ENCODE data around the gene SP140. TPM values are rescaled to one million over a fixed set of nuclear protein-coding genes. Genes with fewer than 3 reads are reported as not detected.
"Not testable (repeated sequence)": the region's sequence is repeated elsewhere in the genome, so short reads cannot be mapped to it uniquely, and the experiment has no call there.

Gene SP140
- polyA plus RNA-seq, 1 donor, result 2.2 TPM

GRCh38 chr2:230282936-230283335 lies 57.4 kb downstream of the SP140 start:
- no peak for DNase-seq
- WGBS (ENCODE audit: insufficient coverage, low lambda C conversion rate), result no CpG with 5 or more reads among the region's 2 CpGs
- H3K4me1 ChIP-seq (ENCODE audit: control insufficient read depth, insufficient read depth, low read length), result no peaks in the 10 kb centered on the region

GRCh38 chr2:230286048-230286447 lies 60.5 kb downstream of the SP140 start:
- no peaks in the 10 kb centered on the region for H3K36me3 ChIP-seq (ENCODE audit: control insufficient read depth, insufficient read depth, low read length)
- no CpG with 5 or more reads among the region's 3 CpGs for WGBS (ENCODE audit: insufficient coverage, low lambda C conversion rate)
- DNase-seq, result no peak
- no peak overlapping the region for H3K27ac ChIP-seq (ENCODE audit: low read length)
- H3K9me3 ChIP-seq (ENCODE audit: control insufficient read depth, low read depth, low read length), result no peaks in the 10 kb centered on the region
- H3K4me1 ChIP-seq (ENCODE audit: control insufficient read depth, insufficient read depth, low read length), result no peaks in the 10 kb centered on the region
- H3K4me3 ChIP-seq (ENCODE audit: low read length), result no peak overlapping the region
- H3K27me3 ChIP-seq (ENCODE audit: control insufficient read depth, insufficient read depth, low read length), result no peaks in the 10 kb centered on the region

More at GRCh38 chr2:230282936-230283335, 57.4 kb downstream of the SP140 start:
- Histone ChIP-seq H3K27me3 (ENCODE audit: control insufficient read depth, insufficient read depth, low read length) (no peaks in the 10 kb centered on the region), H3K9me3 (ENCODE audit: control insufficient read depth, low read depth, low read length) (no peaks in the 10 kb centered on the region), H3K36me3 (ENCODE audit: control insufficient read depth, insufficient read depth, low read length) (no peaks in the 10 kb centered on the region), H3K27ac (ENCODE audit: low read length) (no peak overlapping the region), H3K4me3 (ENCODE audit: low read length) (no peak overlapping the region)

DNA sequence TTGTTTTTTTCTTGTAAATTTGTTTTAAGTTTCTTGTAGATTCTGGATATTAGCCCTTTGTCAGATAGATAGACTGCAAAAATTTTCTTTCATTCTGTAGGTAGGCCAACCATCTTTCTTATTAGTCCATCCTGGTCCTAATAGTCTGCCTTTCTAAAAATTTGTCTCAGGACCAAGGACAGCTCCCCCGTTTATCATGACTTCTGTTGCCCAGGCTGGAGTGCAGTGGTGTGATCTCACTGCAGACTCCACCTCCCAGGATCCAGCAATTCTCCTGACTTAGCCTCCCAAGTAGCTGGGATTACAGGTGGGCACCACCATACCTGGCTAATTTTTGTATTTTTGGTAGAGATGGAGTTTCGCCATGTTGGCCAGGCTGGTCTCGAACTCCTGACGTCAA lies 63.8 kb downstream of the SP140 start:
- not testable (repeated sequence) for H3K27ac ChIP-seq (ENCODE audit: low read length); DNase-seq; H3K4me1 ChIP-seq (ENCODE audit: control insufficient read depth, insufficient read depth, low read length); H3K4me3 ChIP-seq (ENCODE audit: low read length); H3K9me3 ChIP-seq (ENCODE audit: control insufficient read depth, low read depth, low read length); H3K36me3 ChIP-seq (ENCODE audit: control insufficient read depth, insufficient read depth, low read length); H3K27me3 ChIP-seq (ENCODE audit: control insufficient read depth, insufficient read depth, low read length)
- no CpG with 5 or more reads among the region's 4 CpGs for WGBS (ENCODE audit: insufficient coverage, low lambda C conversion rate)

- Histone ChIP-seq H3K4me3 (ENCODE audit: low read length) (no peak overlapping the region), H3K27me3 (ENCODE audit: control insufficient read depth, insufficient read depth, low read length) (no peaks in the 10 kb centered on the region), H3K4me1 (ENCODE audit: control insufficient read depth, insufficient read depth, low read length) (no peaks in the 10 kb centered on the region), H3K36me3 (ENCODE audit: control insufficient read depth, insufficient read depth, low read length) (no peaks in the 10 kb centered on the region), H3K27ac (ENCODE audit: low read length) (no peak overlapping the region), H3K9me3 (ENCODE audit: control insufficient read depth, low read depth, low read length) (no peaks in the 10 kb centered on the region)
- no peak for DNase-seq
- WGBS (ENCODE audit: insufficient coverage, low lambda C conversion rate), result no CpG with 5 or more reads among the region's 6 CpGs
Observed at GRCh38 chr2:230295192-230295591, 69.7 kb downstream of the SP140 start.

DNA sequence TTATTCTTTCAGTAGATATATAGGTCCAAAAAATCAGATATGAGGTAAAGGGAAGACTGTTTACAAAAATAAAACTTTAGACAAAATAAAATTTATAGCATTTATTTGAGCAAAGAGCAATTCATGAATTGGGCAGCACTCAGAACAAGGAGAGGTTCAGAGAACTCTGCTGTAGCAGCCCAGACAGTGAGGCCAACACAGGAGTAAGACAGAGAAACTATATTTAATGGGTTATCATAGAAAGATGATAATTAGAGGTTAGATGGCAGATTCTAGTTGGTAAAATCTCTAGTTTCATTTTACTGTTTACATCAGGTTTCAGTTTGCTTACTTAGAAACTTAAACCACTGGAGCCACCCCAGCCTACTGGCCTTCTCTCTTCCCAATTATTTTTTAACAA lies 71.4 kb downstream of the SP140 start:
- no peak for DNase-seq
- Histone ChIP-seq H3K4me1 (ENCODE audit: control insufficient read depth, insufficient read depth, low read length) (no peaks in the 10 kb centered on the region), H3K4me3 (ENCODE audit: low read length) (no peak overlapping the region), H3K27ac (ENCODE audit: low read length) (no peak overlapping the region), H3K27me3 (ENCODE audit: control insufficient read depth, insufficient read depth, low read length) (no peaks in the 10 kb centered on the region), H3K36me3 (ENCODE audit: control insufficient read depth, insufficient read depth, low read length) (no peaks in the 10 kb centered on the region), H3K9me3 (ENCODE audit: control insufficient read depth, low read depth, low read length) (no peaks in the 10 kb centered on the region)

GRCh38 chr2:230299618-230300017 lies 74.1 kb downstream of the SP140 start:
- H3K27ac ChIP-seq (ENCODE audit: low read length), result no peak overlapping the region
- no peak overlapping the region for H3K4me3 ChIP-seq (ENCODE audit: low read length)
- H3K27me3 ChIP-seq (ENCODE audit: control insufficient read depth, insufficient read depth, low read length), result no peaks in the 10 kb centered on the region
- no peaks in the 10 kb centered on the region for H3K9me3 ChIP-seq (ENCODE audit: control insufficient read depth, low read depth, low read length)
- no peaks in the 10 kb centered on the region for H3K36me3 ChIP-seq (ENCODE audit: control insufficient read depth, insufficient read depth, low read length)
- H3K4me1 ChIP-seq (ENCODE audit: control insufficient read depth, insufficient read depth, low read length), result no peaks in the 10 kb centered on the region
- DNase-seq, result no peak
- no CpG with 5 or more reads among the region's 2 CpGs for WGBS (ENCODE audit: insufficient coverage, low lambda C conversion rate)

- Histone ChIP-seq H3K4me3 (ENCODE audit: low read length) (no peak overlapping the region), H3K4me1 (ENCODE audit: control insufficient read depth, insufficient read depth, low read length) (no peaks in the 10 kb centered on the region), H3K27ac (ENCODE audit: low read length) (no peak overlapping the region), H3K27me3 (ENCODE audit: control insufficient read depth, insufficient read depth, low read length) (no peaks in the 10 kb centered on the region), H3K9me3 (ENCODE audit: control insufficient read depth, low read depth, low read length) (peaks cover 15% of the 10 kb centered on the region), H3K36me3 (ENCODE audit: control insufficient read depth, insufficient read depth, low read length) (no peaks in the 10 kb centered on the region)
- no peak for DNase-seq
- WGBS (ENCODE audit: insufficient coverage, low lambda C conversion rate), result no CpG with 5 or more reads among the region's 23 CpGs
Observed at GRCh38 chr2:230305416-230306275, 80.1 kb downstream of the SP140 start.

- no peaks in the 10 kb centered on the region for H3K4me1 ChIP-seq (ENCODE audit: control insufficient read depth, insufficient read depth, low read length)
- no peaks in the 10 kb centered on the region for H3K27me3 ChIP-seq (ENCODE audit: control insufficient read depth, insufficient read depth, low read length)
- no CpG with 5 or more reads among the region's 2 CpGs for WGBS (ENCODE audit: insufficient coverage, low lambda C conversion rate)
- H3K4me3 ChIP-seq (ENCODE audit: low read length), result no peak overlapping the region
- H3K36me3 ChIP-seq (ENCODE audit: control insufficient read depth, insufficient read depth, low read length), result no peaks in the 10 kb centered on the region
- H3K27ac ChIP-seq (ENCODE audit: low read length), result no peak overlapping the region
- no peak for DNase-seq
- peaks cover 15% of the 10 kb centered on the region for H3K9me3 ChIP-seq (ENCODE audit: control insufficient read depth, low read depth, low read length)
Observed at GRCh38 chr2:230306474-230306873, 80.9 kb downstream of the SP140 start.

- no peak overlapping the region for H3K4me3 ChIP-seq (ENCODE audit: low read length)
- no peaks in the 10 kb centered on the region for H3K4me1 ChIP-seq (ENCODE audit: control insufficient read depth, insufficient read depth, low read length)
- DNase-seq, result no peak
- H3K36me3 ChIP-seq (ENCODE audit: control insufficient read depth, insufficient read depth, low read length), result no peaks in the 10 kb centered on the region
- WGBS (ENCODE audit: insufficient coverage, low lambda C conversion rate), result no CpG with 5 or more reads among the region's 2 CpGs
- H3K9me3 ChIP-seq (ENCODE audit: control insufficient read depth, low read depth, low read length), result peaks cover 15% of the 10 kb centered on the region
- H3K27me3 ChIP-seq (ENCODE audit: control insufficient read depth, insufficient read depth, low read length), result no peaks in the 10 kb centered on the region
- no peak overlapping the region for H3K27ac ChIP-seq (ENCODE audit: low read length)
Observed at GRCh38 chr2:230307485-230307884, 81.9 kb downstream of the SP140 start.

DNA sequence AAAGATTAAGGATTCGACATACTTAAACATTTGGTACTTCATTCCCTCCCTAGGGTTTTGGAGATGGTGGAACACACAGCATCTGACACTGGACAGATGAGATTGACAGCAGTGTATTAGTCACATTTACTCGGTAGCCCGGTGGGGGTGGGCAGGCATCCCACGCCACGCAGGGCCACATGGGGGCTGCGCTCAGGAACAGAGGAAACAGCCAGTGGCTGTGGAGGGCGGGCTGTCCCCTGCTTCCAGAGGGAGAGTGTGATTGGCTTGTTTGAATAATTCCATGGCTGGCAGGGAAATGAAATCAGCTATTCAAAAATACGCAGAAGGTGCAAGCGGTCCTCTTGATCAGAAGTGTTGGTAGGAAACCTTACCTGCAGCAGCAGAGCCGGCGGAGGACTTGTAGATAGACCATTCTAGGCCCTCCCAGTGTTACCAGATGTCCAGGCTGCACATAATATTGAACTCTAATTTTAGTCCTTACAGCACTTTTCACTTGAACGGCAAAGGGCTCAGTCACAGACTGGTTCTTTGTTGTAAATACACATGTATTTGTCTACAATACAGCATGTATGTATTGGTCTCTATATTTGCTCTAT lies 83.0 kb downstream of the SP140 start:
- H3K4me1 ChIP-seq (ENCODE audit: control insufficient read depth, insufficient read depth, low read length), result no peaks in the 10 kb centered on the region
- DNase-seq, result no peak
- H3K27ac ChIP-seq (ENCODE audit: low read length), result no peak overlapping the region
- no peak overlapping the region for H3K4me3 ChIP-seq (ENCODE audit: low read length)
- no peaks in the 10 kb centered on the region for H3K27me3 ChIP-seq (ENCODE audit: control insufficient read depth, insufficient read depth, low read length)
- peaks cover 15% of the 10 kb centered on the region for H3K9me3 ChIP-seq (ENCODE audit: control insufficient read depth, low read depth, low read length)
- H3K36me3 ChIP-seq (ENCODE audit: control insufficient read depth, insufficient read depth, low read length), result no peaks in the 10 kb centered on the region
- WGBS (ENCODE audit: insufficient coverage, low lambda C conversion rate), result no CpG with 5 or more reads among the region's 12 CpGs

- not testable (repeated sequence) for H3K9me3 ChIP-seq (ENCODE audit: control insufficient read depth, low read depth, low read length); DNase-seq; H3K4me3 ChIP-seq (ENCODE audit: low read length); H3K4me1 ChIP-seq (ENCODE audit: control insufficient read depth, insufficient read depth, low read length); H3K27ac ChIP-seq (ENCODE audit: low read length); H3K36me3 ChIP-seq (ENCODE audit: control insufficient read depth, insufficient read depth, low read length); H3K27me3 ChIP-seq (ENCODE audit: control insufficient read depth, insufficient read depth, low read length)
- WGBS (ENCODE audit: insufficient coverage, low lambda C conversion rate), result no CpG with 5 or more reads among the region's 5 CpGs
Observed at GRCh38 chr2:230310792-230311191, 85.3 kb downstream of the SP140 start.
